ENCODE results near the gene MACROD1.
"Not testable (repeated sequence)": the region's sequence is repeated elsewhere in the genome, so short reads cannot be mapped to it uniquely, and the experiment has no call there.

The MACROD1 gene

DNA sequence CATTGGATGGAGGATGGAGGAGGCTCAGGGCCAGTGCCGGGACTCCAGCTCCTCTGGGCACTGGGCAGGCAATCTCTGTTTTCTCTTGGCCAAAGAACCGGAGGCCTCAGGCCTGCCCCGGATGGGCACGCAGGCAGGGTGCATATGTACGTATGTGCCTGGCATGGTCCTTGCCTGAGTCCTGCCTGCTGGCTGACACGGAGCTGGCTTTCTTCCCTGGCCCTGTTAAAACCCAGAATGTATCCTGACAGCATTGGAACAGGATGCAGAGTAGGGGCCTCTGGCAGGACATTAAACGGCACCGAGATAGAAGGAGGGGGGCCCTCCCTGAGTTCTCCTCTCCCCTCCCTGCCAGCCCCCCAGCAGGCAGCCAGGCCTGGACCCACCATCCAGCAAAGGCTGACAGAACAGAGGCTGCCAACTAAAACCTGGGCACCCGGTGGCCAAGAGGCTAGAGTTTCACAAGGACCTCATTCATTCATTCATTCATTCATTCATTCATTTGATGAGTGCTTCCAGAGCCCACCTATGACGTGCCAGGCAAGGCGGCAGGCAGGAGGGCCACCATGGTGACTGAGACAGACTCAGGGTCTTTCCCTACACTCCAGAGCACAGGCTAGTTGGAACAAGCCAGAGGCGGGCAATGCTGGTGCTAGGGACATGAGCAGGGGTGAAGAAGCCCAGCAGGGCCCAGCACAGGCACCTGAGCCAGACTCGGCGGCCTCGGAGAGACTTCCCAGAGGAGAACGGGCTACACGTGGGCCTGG, 101.4 kb downstream of the MACROD1 start:
- no peak overlapping the region for H3K27ac ChIP-seq
- DNase-seq (ENCODE audit: low read depth, low spot score), result no peak

DNA sequence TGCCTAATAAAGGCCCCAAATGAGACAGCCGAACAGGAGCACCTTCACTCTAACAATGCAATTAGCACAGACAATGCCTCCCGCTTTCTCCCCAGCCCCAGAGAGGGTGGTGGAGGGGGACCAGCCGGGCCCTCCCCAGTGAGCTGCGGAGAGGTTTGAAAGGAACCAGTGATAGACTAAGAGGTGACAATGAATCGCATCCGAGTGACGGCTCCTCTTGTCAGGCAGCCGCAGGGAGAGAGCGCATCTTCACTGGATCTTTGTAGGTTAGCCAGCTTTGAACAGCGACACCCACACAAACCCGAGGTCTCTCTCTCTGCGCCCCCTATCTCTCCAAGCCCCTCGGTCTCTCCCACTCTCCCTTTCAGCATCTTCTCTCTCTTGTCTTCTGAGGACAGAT, 102.1 kb downstream of the MACROD1 start:
- DNase-seq (ENCODE audit: low read depth, low spot score), result no peak
- no peak overlapping the region for H3K27ac ChIP-seq

DNA sequence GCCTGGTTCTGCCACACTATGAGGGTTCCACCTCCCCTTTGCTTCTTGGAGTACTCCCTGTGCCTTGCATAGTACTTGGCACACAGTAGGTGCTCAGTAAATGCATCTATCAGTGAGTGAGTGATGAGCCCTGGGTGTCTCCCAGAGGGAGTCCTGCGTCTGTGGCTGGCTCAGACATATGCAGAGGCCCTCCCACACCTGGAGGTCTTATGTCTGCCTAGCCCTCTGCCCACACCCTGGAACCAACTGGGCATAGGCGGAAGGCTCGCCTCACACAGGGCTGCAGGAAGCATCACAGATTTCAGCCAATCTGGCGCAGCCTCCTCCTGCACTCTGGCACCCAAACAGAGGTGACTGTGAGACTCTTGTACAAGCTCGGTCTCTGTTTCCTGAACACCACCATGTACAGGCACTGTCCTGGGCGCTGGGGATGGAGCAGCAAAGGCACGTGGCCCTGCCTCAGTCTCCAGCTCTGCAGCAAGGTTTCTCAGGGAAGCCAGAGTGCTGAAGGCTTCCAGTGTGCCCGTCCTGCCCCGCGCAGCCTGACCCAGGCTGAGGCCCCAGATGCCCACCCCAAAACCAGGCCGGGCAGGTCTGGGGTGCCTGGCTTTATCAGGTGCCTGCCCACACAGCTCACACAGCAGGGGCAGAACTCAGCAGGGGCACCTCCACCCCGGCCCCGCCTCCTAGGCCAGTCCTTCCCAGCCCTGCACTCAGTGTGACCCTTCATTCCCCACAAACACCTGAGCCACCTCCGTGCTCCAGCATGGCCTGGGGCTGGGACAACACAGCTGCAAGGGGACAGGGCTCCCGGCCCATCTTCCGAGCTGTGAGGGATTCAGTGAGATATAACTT, 103.5 kb downstream of the MACROD1 start:
- DNase-seq (ENCODE audit: low read depth, low spot score), result no peak

DNA sequence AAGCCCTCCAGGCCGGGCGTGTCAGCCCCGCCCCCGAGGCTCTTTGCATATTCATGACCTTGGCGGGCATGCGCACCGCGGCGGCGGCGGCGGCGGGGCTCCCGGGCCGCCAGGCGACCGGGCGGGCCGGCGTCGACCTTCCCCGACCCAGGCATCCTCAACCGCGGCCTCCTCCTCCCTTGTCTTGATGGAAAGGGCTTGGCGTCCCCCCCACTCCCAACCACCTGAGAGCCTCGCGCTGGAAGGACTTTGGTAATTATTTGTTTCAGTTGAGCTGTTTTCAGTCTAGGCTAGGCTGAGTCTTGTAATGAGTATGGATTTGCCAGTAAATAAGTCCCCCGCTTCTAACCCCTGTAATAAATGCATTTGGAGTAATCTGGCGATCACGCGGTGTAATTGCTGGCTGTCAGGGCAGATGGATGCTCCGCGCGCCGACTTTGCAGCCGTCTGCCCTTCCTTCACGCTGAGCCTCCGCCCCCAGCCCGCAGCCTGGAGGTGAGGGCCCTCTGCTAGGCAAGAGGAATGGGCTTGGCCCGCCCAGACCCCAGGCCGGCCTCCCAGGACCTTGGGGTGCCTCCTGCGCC, 105.0 kb downstream of the MACROD1 start:
- no peak overlapping the region for H3K27ac ChIP-seq
- DNase-seq (ENCODE audit: low read depth, low spot score), result no peak

More for the DNA sequence above, 103.5 kb downstream of the MACROD1 start:
- no peak overlapping the region for H3K27ac ChIP-seq

DNA sequence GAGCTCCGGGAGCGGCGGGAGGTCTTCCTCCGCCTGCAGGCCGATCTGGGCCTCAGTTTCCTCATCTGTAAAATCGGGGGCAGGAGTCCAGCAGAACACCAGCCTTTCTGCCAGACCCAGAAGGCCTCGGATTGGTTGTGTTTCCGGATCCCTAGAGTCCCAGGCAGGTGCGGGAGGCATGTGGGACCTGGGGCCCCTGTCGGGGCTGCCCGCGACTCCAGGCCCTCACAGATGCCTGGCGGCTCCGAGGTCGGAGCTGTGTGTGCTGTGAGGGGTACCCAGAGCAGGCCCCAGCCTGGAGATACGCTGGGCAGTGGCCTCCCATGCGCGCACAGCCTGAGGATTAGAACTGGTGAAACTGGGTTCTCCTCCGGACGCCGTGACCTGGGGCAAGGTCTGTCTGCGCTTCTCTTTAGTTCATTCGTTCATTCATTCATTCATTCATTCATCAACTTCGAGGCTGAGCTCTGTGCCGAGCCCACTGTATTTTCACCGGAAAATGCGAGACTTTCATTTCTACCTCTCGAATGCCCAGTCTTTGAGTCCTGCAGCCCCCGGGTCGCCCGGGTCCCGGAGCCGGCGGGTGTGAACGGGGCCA, 105.6 kb downstream of the MACROD1 start:
- DNase-seq (ENCODE audit: low read depth, low spot score), result no peak
- no peak overlapping the region for H3K27ac ChIP-seq

DNA sequence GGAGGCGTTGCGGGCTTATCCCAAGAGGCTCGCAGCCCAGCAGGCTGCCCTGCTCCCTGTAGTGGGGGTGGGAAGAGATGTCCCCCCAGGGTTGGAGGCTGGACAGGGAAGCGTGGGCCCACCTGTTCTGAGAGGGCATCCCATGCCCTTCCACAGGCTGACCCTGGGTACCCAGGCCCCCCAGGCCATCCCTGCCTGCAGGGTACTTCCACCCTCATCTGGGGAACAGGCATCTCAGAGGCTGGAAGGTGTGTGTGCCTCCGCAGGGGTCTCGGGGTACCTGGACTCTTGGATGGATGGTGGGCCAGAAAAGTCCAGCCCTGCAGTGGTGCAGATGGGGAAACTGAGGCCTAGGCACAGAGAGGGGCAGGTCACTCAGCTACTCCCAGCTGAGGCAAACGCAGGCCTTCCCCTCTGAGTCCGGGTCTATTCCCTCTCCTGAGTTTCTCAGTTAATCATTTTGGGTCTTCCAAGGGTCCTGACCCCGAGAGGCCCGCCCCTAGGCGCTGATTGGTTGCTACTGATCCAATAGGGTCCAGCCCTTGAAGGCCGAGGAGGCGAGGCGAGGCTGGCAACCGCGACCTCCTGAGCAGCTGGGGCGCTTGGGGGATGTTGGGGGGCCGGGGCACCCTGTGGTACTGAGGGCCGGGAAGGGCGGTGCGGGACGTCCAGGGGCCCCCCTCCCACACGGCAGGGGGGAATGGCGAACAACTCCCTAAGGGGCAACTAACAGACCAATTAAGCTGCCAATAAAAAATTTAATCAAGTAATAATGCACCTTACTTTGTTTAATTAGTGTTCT, 106.4 kb downstream of the MACROD1 start:
- no peak for DNase-seq (ENCODE audit: low read depth, low spot score)
- H3K27ac ChIP-seq, result no peak overlapping the region

DNA sequence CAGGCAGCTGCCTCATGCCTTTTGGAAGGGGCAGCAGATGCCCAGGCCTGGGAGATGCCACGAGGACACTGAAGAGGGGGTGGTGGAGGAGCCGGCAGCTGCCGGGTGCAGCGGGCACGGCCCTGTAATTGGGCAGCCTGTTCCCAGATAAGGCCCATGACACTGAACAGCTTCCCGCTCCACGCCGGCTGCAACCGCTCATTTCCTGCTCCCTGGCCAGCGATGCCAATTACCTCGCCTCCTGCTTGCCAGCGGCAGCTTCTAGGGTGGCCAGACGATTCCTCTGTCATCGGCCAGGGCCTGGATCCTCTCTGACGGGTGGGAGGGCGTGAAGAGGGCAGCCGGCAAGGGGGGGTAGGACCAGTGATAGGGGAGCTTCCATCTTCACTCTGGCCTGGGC, 107.4 kb downstream of the MACROD1 start:
- no peak for DNase-seq (ENCODE audit: low read depth, low spot score)
- H3K27ac ChIP-seq, result no peak overlapping the region

DNA sequence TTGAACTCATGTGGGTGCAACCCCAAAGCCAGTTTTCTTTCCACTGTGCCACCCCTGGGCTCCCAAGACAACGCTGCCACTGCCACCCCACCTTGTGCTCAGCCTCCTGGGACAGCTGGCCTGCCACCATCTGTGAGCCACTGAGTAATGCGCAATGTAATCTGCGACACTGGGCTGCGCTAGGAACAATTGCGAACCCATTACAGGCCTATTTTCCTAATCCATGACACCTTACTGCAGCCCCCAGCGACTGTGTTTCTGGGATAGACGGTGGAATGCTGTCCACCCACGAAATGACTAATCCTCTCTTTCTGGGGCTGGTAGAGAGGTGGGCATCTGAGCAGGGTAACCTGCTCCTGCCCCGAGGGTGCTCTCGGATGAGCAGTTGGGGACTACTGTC, 108.0 kb downstream of the MACROD1 start:
- H3K27ac ChIP-seq, result no peak overlapping the region

DNA sequence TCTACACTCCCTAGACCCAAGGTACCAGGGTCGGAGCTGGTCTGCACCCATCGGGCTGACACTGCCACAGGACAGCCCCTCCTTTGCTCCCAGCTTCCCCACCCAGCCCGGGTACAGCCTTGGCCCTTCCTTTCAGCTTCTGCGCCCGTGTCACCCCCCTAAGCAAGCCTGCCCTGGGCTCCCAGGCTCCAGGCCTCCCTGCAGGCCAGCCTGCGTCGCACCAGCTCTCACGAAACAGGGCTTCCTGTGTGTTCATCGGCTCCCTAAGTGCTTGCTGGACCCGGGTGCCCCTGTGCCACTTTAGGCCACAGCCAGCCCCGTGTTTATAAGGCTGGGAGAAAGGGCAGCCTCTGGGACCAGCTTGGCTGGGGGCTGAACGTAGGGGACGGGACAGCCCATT, 109.1 kb downstream of the MACROD1 start:
- no peak overlapping the region for H3K27ac ChIP-seq
- no peak for DNase-seq (ENCODE audit: low read depth, low spot score)

More for the DNA sequence above, 108.0 kb downstream of the MACROD1 start:
- DNase-seq (ENCODE audit: low read depth, low spot score), result no peak

DNA sequence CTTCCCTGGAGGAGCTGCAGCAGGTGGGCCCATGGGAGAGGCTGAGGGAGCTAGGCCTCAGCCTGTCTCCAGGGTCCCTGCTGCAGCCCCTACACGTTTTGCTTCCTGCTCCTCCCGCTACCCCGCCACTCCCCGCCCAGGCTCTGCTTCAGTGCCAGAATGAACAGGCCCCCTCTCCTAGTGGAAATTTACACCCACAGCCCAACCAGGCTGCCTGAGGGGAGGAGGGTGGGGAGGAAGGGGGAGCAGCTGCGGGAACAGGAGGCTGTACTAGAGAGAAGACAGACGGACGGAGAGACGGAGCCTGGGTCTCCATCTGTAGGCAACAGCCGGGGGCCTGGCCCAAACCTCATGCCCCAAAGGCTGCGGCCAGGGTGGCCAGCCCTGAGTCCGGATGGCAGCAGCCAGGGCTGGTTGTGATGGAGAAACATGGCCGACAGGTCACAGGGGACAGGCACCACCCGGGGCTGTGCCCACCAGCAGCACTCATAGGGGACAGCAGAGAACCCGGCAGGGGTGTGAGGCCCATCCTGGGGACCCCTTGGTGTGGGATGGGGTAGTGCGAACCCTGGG, 109.6 kb downstream of the MACROD1 start:
- no peak for DNase-seq (ENCODE audit: low read depth, low spot score)
- H3K27ac ChIP-seq, result no peak overlapping the region

DNA sequence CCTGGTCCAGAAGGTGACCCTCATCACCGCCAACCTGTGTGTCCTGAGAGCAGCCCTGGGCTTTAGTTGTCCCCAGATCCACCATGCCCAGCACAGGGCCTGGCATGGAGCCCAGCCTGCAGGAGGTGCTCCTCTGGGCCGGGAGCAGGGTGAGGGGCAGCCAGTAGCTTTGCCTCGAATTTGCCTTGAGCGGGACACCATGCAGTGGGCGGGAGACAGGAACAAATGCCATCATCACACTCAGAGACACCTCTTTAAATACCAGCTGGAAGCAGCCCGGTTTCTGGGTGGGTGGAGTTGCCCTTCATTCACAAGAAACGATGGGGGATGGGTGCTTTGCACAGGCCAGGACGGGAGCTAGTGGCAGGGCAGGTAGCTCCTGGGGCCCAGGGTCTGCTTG, 110.8 kb downstream of the MACROD1 start:
- no peak for DNase-seq (ENCODE audit: low read depth, low spot score)
- no peak overlapping the region for H3K27ac ChIP-seq

DNA sequence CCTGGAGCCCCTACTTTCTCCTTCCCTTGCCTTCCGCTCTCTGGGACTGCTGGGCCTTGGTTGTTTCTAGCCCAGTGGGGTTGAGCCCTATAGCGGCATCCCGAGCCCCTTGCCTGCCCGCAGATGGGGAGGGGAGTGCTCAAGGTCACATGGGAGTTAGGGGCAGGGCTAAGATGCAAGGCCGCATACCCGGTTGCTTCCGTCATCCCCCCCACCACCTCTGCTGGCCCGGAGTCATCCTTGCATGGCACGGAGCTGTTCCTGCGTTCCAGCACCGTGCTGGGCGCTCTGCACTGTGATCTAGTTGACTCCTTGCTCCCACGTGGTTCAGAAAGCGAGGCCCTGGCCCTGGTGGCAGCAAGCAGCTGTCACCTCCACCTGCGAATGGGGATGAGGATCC, 112.2 kb downstream of the MACROD1 start:
- DNase-seq (ENCODE audit: low read depth, low spot score), result no peak
- H3K27ac ChIP-seq, result no peak overlapping the region

DNA sequence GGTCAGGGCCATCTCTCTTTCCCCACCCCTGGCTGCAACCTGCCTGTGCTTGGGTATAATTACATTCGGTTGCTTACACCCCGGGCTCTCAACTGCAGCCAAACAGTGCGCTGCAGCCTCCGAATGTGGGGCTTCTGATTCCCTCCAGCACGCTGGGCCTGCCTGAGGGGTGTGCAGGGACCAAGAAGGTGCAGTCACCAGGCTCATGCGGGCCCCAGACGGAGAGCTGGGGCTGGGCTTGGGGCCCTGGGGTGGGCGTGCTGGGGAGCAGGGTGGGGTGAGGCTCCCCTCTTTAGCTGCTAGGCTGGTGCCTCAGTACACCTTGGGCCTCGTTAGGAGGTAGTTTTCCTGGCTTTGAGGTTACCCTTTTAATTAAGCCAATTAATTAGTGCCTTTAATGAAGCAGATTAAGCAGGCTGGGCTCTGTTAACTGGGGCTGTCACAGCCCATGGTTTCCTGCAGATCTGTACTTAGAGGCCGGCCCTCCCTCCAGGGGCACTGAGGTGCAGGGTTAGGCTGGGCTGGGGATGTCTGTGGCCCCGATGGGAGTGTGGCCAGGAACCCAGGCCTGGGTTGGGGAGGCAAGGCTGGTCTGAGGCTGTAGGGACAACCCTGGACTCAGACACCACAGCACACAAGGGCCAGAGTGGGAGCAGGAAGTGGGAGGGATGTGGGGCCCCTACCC, 112.8 kb downstream of the MACROD1 start:
- no peak for DNase-seq (ENCODE audit: low read depth, low spot score)
- no peak overlapping the region for H3K27ac ChIP-seq

DNA sequence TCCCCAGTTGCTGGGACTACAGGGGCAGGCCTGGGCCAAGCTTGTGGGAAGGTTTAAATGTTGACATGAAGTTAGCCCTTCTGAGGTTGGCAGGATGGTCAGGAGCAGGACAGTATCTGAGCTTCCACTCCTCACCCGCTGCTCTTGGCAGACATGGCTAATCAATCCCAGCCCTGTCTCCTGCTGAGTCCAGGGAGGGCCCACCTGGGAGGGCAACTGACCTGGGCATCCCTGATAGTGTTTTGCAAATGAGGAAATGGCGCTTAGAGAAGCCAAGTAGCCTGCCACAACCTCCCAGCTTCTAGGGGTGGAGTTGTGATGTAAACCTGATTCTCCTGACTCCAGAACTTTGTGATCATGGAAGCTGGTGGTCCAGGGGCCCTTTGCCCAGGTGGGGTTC, 113.5 kb downstream of the MACROD1 start:
- no peak overlapping the region for H3K27ac ChIP-seq
- DNase-seq (ENCODE audit: low read depth, low spot score), result no peak

DNA sequence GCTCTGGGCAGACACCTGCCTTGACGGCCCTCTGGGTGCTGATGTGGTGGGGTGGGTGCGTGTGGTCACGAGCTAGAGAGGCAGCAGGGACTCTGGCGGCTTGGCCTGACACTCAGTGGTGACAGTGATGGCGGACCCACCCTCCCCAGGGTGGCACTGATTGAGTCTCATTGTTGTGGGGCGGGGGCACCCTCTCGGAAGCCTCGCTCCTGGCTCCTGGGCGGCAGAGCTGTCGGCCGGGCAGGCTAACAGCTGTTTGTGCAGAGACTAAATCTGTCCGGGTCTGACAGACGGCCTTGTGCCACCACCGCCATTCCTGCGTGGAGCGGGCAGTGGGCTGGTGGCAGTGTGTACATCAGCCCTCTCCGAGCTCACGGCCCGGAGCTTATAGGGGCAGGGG, 114.6 kb downstream of the MACROD1 start:
- no peak overlapping the region for H3K27ac ChIP-seq
- DNase-seq (ENCODE audit: low read depth, low spot score), result no peak

DNA sequence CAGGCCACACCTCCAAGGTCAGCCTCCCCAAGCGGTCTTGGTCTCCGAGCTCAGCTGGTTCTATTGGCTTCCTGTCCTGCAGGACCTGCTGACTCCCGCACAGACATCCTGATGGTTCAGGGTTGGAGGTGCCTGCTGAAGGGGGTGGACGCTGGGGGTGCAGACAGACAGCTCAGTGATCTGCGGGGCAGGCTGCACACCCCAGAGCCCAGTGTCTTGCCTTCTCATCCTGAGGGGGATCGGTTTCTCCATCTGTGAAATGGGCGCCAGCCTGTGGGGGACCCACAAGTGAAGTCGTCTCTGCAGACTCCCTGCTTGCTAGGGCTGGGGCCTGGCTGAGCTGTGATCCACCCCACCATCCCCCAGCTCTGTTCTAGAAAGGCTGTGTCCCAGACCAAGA, 116.4 kb downstream of the MACROD1 start:
- DNase-seq (ENCODE audit: low read depth, low spot score), result no peak
- H3K27ac ChIP-seq, result no peak overlapping the region

DNA sequence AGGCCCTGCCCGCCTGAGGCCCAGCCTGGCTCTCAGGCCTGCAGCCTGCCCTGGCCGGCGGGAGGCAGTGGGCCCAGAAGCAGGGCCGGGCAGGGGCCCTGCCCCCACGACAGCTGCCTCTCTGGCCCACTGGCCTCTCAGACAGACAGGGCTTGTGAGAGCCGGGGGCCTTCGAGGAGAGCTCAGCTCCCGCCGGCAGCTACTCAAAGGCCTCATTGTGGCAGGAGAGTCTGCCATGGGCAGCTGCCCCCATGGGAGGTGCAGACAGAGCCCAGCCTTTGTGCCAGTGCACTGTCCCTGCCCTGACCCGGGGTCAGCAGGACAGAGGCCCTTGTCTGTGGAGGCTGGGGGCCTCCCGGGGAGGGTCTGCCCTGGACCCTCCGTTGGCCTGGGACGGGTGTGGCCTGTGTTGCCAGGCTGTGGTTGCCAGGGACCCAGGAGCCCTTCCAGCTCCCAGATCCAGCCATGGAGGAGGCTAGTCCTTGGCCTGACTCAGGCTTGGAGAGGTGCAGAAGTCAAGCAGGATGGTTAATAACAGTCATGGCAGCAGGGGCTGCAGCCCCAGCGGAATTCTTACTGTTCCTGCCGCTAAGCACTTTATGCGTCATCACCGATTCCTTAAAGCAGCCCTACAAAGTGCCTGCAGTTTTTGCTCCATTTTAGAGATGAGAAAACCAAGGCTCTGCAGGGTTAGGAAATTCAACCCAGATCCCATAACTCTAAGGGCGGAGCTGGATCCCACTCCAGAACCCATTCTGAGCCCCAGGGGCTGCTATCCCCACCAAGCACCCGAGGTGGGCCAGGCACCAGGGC, 117.7 kb downstream of the MACROD1 start:
- no peak for DNase-seq (ENCODE audit: low read depth, low spot score)
- H3K27ac ChIP-seq, result no peak overlapping the region

DNA sequence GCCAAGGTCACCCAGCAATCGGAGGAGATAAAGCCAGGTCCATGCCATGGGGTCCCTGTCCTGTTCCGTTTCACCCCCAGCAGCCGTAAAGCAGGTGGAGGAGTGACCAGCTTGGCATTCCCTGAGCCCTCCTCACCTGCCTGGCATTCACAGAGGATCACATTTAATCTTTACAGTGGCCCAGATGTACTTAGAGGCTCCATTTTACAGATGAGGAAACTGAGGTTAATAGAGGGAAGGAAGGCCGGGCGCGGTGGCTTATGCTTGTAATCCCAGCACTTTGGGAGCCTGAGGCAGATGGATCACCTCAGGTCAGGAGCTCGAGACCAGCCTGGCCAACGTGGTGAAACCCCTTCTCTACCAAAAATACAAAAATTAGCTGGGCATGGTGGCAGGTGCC, 118.5 kb downstream of the MACROD1 start:
- H3K27ac ChIP-seq; DNase-seq (ENCODE audit: low read depth, low spot score): not testable (repeated sequence)
